GM21786 (cell line): ENCODE measurements around the gene ZNF561.
"Not testable (repeated sequence)": the region's sequence is repeated elsewhere in the genome, so short reads cannot be mapped to it uniquely, and the experiment has no call there.

Source experiments
- ATAC-seq: cut with Tn5 transposase; IDR thresholded peaks from one replicate; pipeline ENCODE4 v1.9.1; 2021; ENCODE audit not compliant: unreplicated experiment

The ZNF561 gene

GRCh38 chr19:9582081-9582725, 38.8 kb downstream of the ZNF561 start:
- ATAC-seq, result not testable (repeated sequence)

GRCh38 chr19:9580728-9581127, 40.3 kb downstream of the ZNF561 start:
- ATAC-seq, result no peak

- no peak for ATAC-seq
Measured at GRCh38 chr19:9570255-9570654, 50.8 kb downstream of the ZNF561 start.

GRCh38 chr19:9566729-9567128, 54.3 kb downstream of the ZNF561 start:
- ATAC-seq, result no peak

- no peak for ATAC-seq
Measured at GRCh38 chr19:9565900-9566705, 54.9 kb downstream of the ZNF561 start.
